Measurements from ENCODE around the gene ZNF800. TPM values are rescaled to one million over a fixed set of nuclear protein-coding genes. Genes with fewer than 3 reads are reported as not detected.

ZNF800 gene
- total RNA-seq, 1 experiment from 2014 or later = 25.7 TPM

DNA sequence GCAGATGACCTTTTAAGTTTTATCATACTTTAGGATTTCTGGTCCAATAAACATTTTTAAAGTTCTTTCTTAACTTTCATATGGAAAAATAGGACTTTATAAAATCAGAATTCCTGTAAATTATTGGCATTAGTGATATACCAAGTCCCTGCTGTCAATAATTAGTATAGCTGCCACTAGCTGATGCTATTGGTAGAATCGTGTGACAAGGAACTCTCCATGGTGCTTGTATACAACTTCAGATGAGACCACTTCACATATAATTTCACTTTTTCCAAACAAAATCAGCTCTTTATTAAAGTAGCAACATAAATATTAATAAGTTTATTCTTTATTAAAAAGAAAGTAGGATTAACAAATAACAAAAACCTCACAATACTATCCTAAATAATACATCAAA is 49.9 kb downstream of the ZNF800 start:
- Histone ChIP-seq H3K4me1 (ENCODE audit: insufficient read depth, low read length, poor library complexity, severe bottlenecking) (no peaks in the 10 kb centered on the region), H3K36me3 (ENCODE audit: insufficient read depth, low read length, poor library complexity, severe bottlenecking) (no peaks in the 10 kb centered on the region), H3K9me3 (ENCODE audit: low read depth, low read length, poor library complexity, severe bottlenecking) (no peaks in the 10 kb centered on the region), H3K27ac (ENCODE audit: low read depth, low read length, poor library complexity, severe bottlenecking) (no peak overlapping the region), H3K4me3 (ENCODE audit: low read depth, low read length, poor library complexity, severe bottlenecking) (no peak overlapping the region), H3K27me3 (replicated peaks; ENCODE audit: insufficient read depth, low read depth, low read length, poor library complexity) (no peaks in the 10 kb centered on the region)
- ChIA-PET POLR2A (ENCODE audit: low non-redundant PET) (no interaction called here), CTCF (interaction anchor here (0.5 kb wide), 1 partner anchor 173 kb away, joined by 5 read pairs; no protein-coding TSS in a partner anchor)
- TF ChIP-seq, protein P1, sequence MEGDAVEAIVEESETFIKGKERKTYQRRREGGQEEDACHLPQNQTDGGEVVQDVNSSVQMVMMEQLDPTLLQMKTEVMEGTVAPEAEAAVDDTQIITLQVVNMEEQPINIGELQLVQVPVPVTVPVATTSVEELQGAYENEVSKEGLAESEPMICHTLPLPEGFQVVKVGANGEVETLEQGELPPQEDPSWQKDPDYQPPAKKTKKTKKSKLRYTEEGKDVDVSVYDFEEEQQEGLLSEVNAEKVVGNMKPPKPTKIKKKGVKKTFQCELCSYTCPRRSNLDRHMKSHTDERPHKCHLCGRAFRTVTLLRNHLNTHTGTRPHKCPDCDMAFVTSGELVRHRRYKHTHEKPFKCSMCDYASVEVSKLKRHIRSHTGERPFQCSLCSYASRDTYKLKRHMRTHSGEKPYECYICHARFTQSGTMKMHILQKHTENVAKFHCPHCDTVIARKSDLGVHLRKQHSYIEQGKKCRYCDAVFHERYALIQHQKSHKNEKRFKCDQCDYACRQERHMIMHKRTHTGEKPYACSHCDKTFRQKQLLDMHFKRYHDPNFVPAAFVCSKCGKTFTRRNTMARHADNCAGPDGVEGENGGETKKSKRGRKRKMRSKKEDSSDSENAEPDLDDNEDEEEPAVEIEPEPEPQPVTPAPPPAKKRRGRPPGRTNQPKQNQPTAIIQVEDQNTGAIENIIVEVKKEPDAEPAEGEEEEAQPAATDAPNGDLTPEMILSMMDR (conservative IDR thresholded peaks at IDR 0.05; ENCODE audit: low read depth, low read length) = no peak
- no peak for TF ChIP-seq EZH2 (IDR thresholded peaks at IDR 0.05; ENCODE audit: borderline replicate concordance, low read depth, low read length, poor library complexity, severe bottlenecking)
- no TSS peak for BruUV-seq (replicated peaks)
- intact Hi-C loops (cut with micrococcal nuclease; ENCODE audit: unreplicated experiment) = no loop called here
- DNase-seq (ENCODE audit: low spot score) = no peak

DNA sequence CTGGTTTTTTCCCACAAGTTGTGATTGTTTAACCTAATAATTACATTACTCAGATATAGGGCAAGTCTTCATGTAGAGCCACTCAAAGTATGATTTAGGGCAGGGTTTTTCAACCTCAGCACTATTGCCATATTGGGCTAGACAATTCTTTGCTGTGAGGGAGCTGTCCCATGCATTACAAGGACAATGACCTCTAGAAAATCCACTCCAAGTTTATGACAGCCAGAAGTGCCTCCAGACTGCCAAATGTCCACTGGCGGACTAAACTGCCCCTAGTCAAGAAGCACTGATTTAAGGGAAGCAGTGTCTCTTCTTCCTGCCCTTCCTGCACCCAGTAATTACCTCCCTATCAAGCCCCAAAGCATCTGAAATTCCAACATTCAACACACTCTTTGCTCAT is 54.4 kb downstream of the ZNF800 start:
- Histone ChIP-seq H3K4me3 (ENCODE audit: low read depth, low read length, poor library complexity, severe bottlenecking) (no peak overlapping the region), H3K4me1 (ENCODE audit: insufficient read depth, low read length, poor library complexity, severe bottlenecking) (no peaks in the 10 kb centered on the region), H3K27me3 (replicated peaks; ENCODE audit: insufficient read depth, low read depth, low read length, poor library complexity) (no peaks in the 10 kb centered on the region), H3K9me3 (ENCODE audit: low read depth, low read length, poor library complexity, severe bottlenecking) (no peaks in the 10 kb centered on the region), H3K27ac (ENCODE audit: low read depth, low read length, poor library complexity, severe bottlenecking) (no peak overlapping the region), H3K36me3 (ENCODE audit: insufficient read depth, low read length, poor library complexity, severe bottlenecking) (no peaks in the 10 kb centered on the region)
- TF ChIP-seq EZH2 (IDR thresholded peaks at IDR 0.05; ENCODE audit: borderline replicate concordance, low read depth, low read length, poor library complexity, severe bottlenecking) = no peak
- TF ChIP-seq, protein P1 (conservative IDR thresholded peaks at IDR 0.05; ENCODE audit: low read depth, low read length) = no peak
- intact Hi-C loops (cut with micrococcal nuclease; ENCODE audit: unreplicated experiment) = no loop called here
- BruUV-seq (replicated peaks) = no TSS peak
- ChIA-PET CTCF (no interaction called here), POLR2A (ENCODE audit: low non-redundant PET) (no interaction called here)
- no peak for DNase-seq (ENCODE audit: low spot score)

DNA sequence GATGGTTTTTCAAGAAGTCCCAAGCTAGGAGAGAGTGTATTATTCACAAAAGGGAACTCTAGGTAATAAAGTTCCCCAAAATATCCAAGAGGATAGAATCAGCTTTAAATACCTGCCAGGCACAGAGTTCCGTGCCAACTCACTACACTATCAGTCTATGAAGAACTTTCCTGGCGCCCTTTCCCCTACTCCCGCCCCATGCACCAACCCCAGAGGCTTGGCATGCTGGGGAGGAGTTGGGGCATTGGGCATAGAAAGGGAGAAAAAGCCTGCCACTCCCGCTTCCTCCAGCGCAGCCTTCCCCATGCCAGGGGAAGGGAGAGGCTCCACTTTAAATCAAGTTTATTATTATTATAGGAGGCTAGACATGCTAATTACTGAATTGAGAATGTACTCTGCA is 54.9 kb downstream of the ZNF800 start:
- Histone ChIP-seq H3K9me3 (ENCODE audit: low read depth, low read length, poor library complexity, severe bottlenecking) (no peaks in the 10 kb centered on the region), H3K4me1 (ENCODE audit: insufficient read depth, low read length, poor library complexity, severe bottlenecking) (no peaks in the 10 kb centered on the region), H3K27ac (ENCODE audit: low read depth, low read length, poor library complexity, severe bottlenecking) (no peak overlapping the region), H3K36me3 (ENCODE audit: insufficient read depth, low read length, poor library complexity, severe bottlenecking) (no peaks in the 10 kb centered on the region), H3K4me3 (ENCODE audit: low read depth, low read length, poor library complexity, severe bottlenecking) (no peak overlapping the region), H3K27me3 (replicated peaks; ENCODE audit: insufficient read depth, low read depth, low read length, poor library complexity) (no peaks in the 10 kb centered on the region)
- DNase-seq (ENCODE audit: low spot score) = no peak
- intact Hi-C loops (cut with micrococcal nuclease; ENCODE audit: unreplicated experiment) = no loop called here
- BruUV-seq (replicated peaks) = no TSS peak
- ChIA-PET POLR2A (ENCODE audit: low non-redundant PET) (no interaction called here), CTCF (interaction anchor here (0.8 kb wide), 1 partner anchor 8 kb away, joined by 3 read pairs; no protein-coding TSS in a partner anchor)
- TF ChIP-seq, protein P1 (conservative IDR thresholded peaks at IDR 0.05; ENCODE audit: low read depth, low read length) = no peak
- no peak for TF ChIP-seq EZH2 (IDR thresholded peaks at IDR 0.05; ENCODE audit: borderline replicate concordance, low read depth, low read length, poor library complexity, severe bottlenecking)

Measured in A673 (cell line).